ENCODE data around the gene TTYH2. TPM values are rescaled to one million over a fixed set of nuclear protein-coding genes. Genes with fewer than 3 reads are reported as not detected.
"Not testable (repeated sequence)": the region's sequence is repeated elsewhere in the genome, so short reads cannot be mapped to it uniquely, and the experiment has no call there.

TTYH2 gene
- total RNA-seq, 1 donor from 2014 or later: 3.8 TPM

DNA sequence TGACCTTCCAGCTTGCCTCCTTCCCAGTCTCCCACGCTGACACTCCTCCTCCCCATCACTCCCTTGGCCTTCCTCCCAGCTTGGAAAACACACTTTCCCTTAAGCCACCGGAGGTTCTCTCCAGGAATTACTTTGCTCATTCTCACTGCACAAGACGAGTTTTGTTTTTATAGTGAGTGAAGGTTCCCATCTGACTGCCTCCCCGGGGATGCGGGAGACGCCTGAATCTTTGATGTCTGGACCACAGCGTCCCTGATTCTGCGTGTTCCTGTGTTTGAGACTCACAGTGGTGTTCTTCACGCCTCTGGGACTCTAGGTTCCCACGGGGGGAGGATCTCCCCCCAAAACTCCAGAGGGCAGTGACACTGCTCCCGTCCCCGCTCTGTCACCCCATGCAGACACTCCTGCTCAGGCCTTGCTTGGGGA lies 62.7 kb downstream of the TTYH2 start:
- CTCF ChIA-PET: no interaction called here

DNA sequence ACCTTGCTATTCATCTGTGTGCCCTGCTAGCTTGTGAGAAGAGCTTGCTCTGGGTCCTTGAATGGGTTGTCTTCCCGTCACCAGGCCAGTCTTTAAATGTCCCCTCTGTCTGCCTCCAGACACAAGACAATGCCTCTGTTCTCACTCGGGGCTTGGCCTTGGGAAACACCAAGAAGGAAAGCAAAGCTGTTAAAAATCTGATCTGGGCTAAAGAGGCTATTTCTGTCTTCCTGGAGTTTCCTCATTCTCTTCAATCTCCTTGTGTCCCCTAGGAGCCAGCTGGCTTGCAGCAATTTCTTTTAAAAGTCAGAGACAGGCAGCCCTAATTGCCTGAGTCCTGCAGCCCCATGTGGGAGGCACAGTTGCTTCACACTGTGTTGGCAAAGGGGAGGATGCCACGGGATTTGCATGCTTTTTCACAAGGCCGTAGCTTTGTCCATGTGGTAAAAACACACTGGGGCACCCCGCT lies 63.2 kb downstream of the TTYH2 start:
- ChIA-PET CTCF (interaction anchor here (0.6 kb wide), 1 partner anchor 223 kb away, joined by 3 read pairs; no protein-coding TSS in a partner anchor), POLR2A (no interaction called here)
- no peak for ATAC-seq (ENCODE audit: low read depth)
- H3K4me1 Mint-ChIP-seq: peaks cover 19% of the 10 kb centered on the region
- no peak for DNase-seq
- H3K36me3 Mint-ChIP-seq (ENCODE audit: low read depth): no peaks in the 10 kb centered on the region
- intact Hi-C loops (cut with micrococcal nuclease): no loop called here
- peaks cover 25% of the 10 kb centered on the region for H3K27me3 Mint-ChIP-seq
- H3K27ac Mint-ChIP-seq: no peak overlapping the region
- H3K4me3 Mint-ChIP-seq: no peak overlapping the region
- TF ChIP-seq, protein P1, sequence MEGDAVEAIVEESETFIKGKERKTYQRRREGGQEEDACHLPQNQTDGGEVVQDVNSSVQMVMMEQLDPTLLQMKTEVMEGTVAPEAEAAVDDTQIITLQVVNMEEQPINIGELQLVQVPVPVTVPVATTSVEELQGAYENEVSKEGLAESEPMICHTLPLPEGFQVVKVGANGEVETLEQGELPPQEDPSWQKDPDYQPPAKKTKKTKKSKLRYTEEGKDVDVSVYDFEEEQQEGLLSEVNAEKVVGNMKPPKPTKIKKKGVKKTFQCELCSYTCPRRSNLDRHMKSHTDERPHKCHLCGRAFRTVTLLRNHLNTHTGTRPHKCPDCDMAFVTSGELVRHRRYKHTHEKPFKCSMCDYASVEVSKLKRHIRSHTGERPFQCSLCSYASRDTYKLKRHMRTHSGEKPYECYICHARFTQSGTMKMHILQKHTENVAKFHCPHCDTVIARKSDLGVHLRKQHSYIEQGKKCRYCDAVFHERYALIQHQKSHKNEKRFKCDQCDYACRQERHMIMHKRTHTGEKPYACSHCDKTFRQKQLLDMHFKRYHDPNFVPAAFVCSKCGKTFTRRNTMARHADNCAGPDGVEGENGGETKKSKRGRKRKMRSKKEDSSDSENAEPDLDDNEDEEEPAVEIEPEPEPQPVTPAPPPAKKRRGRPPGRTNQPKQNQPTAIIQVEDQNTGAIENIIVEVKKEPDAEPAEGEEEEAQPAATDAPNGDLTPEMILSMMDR (IDR thresholded peaks at IDR 0.05): no peak
- no peaks in the 10 kb centered on the region for H3K9me3 Mint-ChIP-seq

More for the DNA sequence above, 62.7 kb downstream of the TTYH2 start:
- POLR2A ChIA-PET: no interaction called here
- no peak overlapping the region for H3K4me3 Mint-ChIP-seq
- no peaks in the 10 kb centered on the region for H3K36me3 Mint-ChIP-seq (ENCODE audit: low read depth)
- peaks cover 19% of the 10 kb centered on the region for H3K4me1 Mint-ChIP-seq
- intact Hi-C loops (cut with micrococcal nuclease): no loop called here
- TF ChIP-seq, protein P1 (IDR thresholded peaks at IDR 0.05): no peak
- no peak overlapping the region for H3K27ac Mint-ChIP-seq
- no peak for DNase-seq
- H3K27me3 Mint-ChIP-seq: peaks cover 27% of the 10 kb centered on the region
- no peak for ATAC-seq (ENCODE audit: low read depth)
- H3K9me3 Mint-ChIP-seq: no peaks in the 10 kb centered on the region

DNA sequence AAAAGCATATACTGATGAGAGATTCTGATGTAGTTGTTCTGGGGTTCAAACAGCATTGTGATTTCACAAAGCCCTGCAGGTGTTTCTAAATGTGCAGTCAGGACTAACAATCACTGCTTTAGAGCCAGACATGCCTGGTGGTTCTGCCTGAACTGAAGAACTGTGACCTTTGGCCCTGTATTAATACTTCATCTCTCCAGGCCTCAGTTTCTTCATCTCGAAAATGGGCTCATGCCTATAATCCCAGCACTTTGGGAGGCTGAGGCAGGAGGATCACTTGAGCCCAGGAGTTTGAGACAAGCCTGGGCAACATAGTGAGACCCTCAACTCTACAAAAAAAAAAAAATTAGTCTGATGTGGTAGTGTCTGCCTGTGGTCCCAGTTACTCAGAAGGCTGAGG lies 64.6 kb downstream of the TTYH2 start:
- H3K4me1 Mint-ChIP-seq: peaks cover 21% of the 10 kb centered on the region
- no peak for ATAC-seq (ENCODE audit: low read depth)

DNA sequence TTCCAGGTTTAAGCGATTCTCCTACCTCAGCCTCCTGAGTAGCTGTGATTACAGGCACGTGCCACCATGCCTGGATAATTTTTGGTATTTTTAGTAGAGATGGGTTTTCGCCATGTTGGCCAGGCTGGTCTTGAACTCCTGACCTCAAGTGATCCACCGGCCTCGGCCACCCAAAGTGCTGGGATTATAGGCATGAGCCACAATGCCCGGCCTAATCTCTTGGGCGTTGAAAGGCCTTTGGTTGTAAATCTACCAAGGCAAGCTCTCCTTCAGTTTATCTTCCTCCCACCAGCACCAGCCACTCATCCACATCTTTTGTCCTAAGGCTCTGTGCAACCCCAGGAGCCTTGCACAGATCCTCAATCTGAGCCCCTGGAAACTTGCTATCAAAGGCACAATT lies 66.2 kb downstream of the TTYH2 start:
- H3K4me3 Mint-ChIP-seq; ATAC-seq (ENCODE audit: low read depth); DNase-seq; H3K36me3 Mint-ChIP-seq (ENCODE audit: low read depth); POLR2A ChIA-PET; H3K9me3 Mint-ChIP-seq; H3K27ac Mint-ChIP-seq; intact Hi-C loops (cut with micrococcal nuclease): not testable (repeated sequence)
- CTCF ChIA-PET: interaction anchor here (0.5 kb wide), 1 partner anchor 340 kb away, joined by 3 read pairs; no protein-coding TSS in a partner anchor
- peaks cover 11% of the 10 kb centered on the region for H3K4me1 Mint-ChIP-seq
- H3K27me3 Mint-ChIP-seq: peaks cover 12% of the 10 kb centered on the region

More for the DNA sequence above, 64.6 kb downstream of the TTYH2 start:
- POLR2A ChIA-PET: no interaction called here
- H3K9me3 Mint-ChIP-seq: no peaks in the 10 kb centered on the region
- no peak for DNase-seq
- no peak overlapping the region for H3K27ac Mint-ChIP-seq
- CTCF ChIA-PET: no interaction called here
- H3K27me3 Mint-ChIP-seq: peaks cover 23% of the 10 kb centered on the region
- no peak overlapping the region for H3K4me3 Mint-ChIP-seq
- H3K36me3 Mint-ChIP-seq (ENCODE audit: low read depth): no peaks in the 10 kb centered on the region
- intact Hi-C loops (cut with micrococcal nuclease): no loop called here
- TF ChIP-seq, protein P1 (IDR thresholded peaks at IDR 0.05): no peak

DNA sequence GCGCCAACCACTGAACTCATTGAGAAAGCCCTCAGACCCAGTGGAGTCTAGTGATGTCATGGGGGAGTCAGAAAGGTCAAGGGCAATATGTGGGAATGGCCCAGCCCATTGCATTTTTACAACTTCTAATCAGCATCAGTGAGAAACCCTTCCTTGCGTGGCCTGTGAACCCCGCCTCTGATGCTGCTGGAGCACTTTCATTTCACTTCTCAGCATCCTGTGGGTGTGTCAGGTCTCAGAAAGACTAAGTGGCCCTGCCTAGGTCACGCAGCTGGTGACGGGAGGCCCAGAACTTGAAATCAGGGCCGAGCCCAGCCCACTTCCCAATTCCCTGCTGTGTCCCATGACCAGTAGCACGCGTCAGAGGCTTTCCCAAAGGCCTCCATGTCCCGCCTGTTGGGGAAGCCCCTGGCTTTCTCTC lies 66.7 kb downstream of the TTYH2 start:
- TF ChIP-seq, protein P1 (IDR thresholded peaks at IDR 0.05): no peak
- Mint-ChIP-seq H3K27ac (no peak overlapping the region), H3K4me1 (peaks cover 11% of the 10 kb centered on the region), H3K36me3 (ENCODE audit: low read depth) (no peaks in the 10 kb centered on the region), H3K4me3 (no peak overlapping the region), H3K27me3 (peaks cover 11% of the 10 kb centered on the region), H3K9me3 (no peaks in the 10 kb centered on the region)
- intact Hi-C loops (cut with micrococcal nuclease): no loop called here
- ATAC-seq (ENCODE audit: low read depth): peak; percentile 37
- DNase-seq: no peak
- POLR2A ChIA-PET: no interaction called here
- CTCF ChIA-PET: no interaction called here

DNA sequence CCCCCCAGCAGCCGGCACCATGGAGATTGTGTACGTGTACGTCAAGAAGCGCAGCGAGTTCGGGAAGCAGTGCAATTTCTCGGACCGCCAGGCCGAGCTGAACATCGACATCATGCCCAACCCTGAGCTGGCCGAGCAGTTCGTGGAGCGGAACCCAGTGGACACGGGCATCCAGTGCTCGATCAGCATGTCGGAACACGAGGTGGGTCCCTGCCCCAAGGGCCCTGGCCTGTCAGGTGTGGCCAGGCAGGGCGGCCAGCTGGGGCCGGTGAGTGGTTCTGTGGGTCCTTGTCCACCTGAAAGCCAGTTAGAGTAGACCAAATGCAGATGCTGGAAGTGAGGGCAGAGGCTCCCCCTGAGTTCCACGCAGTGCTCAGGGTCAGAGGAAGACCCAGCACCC lies 68.4 kb downstream of the TTYH2 start:
- intact Hi-C loops (cut with micrococcal nuclease): no loop called here
- TF ChIP-seq, protein P1 (IDR thresholded peaks at IDR 0.05): no peak
- ChIA-PET CTCF (no interaction called here), POLR2A (interaction anchor here (0.7 kb wide), 1 partner anchor 1175 kb away, joined by 3 read pairs; the partner anchor contains the start of gene TMEM94)
- Mint-ChIP-seq H3K9me3 (no peaks in the 10 kb centered on the region), H3K27ac (no peak overlapping the region), H3K4me3 (no peak overlapping the region), H3K36me3 (ENCODE audit: low read depth) (no peaks in the 10 kb centered on the region), H3K4me1 (peaks cover 11% of the 10 kb centered on the region), H3K27me3 (peaks cover 8% of the 10 kb centered on the region)
- no peak for DNase-seq
- ATAC-seq (ENCODE audit: low read depth): no peak

DNA sequence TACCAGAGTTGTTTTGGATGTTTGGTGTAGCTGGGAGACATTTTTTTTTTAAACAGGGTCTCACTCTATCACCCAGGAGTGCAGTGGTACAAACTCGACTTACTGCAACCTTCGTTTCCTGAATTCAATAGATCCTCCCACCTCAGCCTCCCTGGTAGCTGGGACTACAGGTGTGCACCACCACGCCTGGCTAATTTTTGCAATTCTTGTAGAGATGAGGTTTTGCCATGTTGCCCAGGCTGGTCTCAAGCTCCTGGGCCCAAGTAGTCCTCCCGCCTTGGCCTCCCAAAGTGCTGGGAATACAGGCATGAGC lies 68.9 kb downstream of the TTYH2 start:
- intact Hi-C loops (cut with micrococcal nuclease); ATAC-seq (ENCODE audit: low read depth): not testable (repeated sequence)
- peaks cover 11% of the 10 kb centered on the region for H3K4me1 Mint-ChIP-seq

More for the DNA sequence above, 68.9 kb downstream of the TTYH2 start:
- H3K4me3 Mint-ChIP-seq; H3K27me3 Mint-ChIP-seq; H3K9me3 Mint-ChIP-seq; DNase-seq; H3K27ac Mint-ChIP-seq; CTCF ChIA-PET; H3K36me3 Mint-ChIP-seq (ENCODE audit: low read depth): not testable (repeated sequence)
- POLR2A ChIA-PET: interaction anchor here (0.7 kb wide), 1 partner anchor 1174 kb away, joined by 3 read pairs; the partner anchor contains the start of gene TMEM94

Measured in activated B cell treated with CpG ODN at 0.5 μM for 24 hours (primary cell).